Measurements from ENCODE around the gene STIMATE.

Gene STIMATE

DNA sequence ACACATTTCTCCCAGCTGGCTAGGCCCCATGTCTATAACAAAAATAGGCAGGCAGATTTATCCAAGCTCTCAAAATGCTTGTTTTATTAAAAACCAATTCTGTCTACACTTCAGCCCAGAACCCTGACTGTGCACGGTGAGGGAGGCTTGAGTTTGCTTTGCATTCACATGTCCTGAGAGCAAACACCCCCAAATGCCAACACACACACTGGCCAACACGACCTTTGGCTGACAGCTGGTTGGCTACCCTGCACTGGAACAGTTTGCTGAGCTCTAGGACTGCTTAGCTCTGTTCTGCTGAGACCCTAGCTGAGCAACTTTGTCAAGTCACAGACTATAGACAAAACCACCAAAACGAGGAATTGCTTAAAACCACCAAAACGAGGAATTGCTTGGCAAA is 3.6 kb downstream of the STIMATE start:
- DNase-seq: no peak

DNA sequence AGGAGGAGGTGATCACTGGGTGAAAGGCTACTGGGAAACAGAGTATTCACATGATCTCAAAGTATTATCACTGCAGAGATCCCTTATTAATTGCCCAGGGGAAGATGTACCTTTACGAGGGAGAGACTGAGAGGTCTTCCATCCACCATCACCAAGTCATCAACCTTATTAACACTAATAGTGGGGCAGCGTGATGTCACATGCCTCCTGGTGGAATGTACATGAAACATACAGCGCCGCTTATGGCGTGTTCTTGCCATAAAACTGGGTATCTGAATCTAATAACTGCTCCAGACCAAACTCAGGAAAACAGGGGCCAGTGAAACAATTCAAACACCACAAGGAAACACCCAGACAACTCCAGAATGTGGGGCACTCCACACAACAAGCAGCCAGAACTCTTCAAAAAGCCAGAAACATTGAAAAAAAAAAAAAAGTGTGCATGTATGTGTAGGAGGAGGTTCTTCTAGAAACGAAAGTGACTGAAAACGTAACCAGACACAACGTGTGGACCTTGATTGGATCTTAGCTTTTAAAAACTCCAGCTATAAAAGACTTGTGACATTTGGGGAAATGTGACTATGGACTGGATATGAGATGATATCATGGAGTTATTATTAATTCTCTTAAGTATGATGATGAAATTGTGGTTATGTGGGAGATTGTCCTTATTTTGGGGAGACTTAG is 4.6 kb downstream of the STIMATE start:
- DNase-seq: no peak

GRCh38 chr3:52892290-52892624 is 5.1 kb downstream of the STIMATE start:
- no peak for DNase-seq

DNA sequence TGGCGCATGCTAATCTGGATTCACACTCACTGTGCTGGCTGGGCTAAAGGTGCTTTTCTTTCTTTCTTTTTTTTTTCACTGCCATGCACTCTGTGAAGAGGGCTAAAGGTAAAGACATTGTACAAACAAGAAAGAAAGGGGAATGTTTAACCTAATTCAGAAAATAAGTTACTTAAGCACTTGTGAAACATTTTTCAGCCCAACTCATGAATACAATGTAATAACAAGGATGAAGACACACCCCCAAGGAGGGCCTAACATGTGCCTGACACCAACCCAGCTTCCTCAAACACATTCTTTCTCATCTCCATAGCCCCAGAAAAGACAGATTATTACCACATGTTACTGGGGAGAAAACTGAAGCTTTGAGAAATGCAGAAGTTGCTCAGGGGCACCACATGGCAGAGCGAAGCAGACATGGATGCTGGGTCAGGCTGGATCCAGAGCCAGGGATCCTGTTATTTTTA is 5.7 kb downstream of the STIMATE start:
- DNase-seq: no peak

DNA sequence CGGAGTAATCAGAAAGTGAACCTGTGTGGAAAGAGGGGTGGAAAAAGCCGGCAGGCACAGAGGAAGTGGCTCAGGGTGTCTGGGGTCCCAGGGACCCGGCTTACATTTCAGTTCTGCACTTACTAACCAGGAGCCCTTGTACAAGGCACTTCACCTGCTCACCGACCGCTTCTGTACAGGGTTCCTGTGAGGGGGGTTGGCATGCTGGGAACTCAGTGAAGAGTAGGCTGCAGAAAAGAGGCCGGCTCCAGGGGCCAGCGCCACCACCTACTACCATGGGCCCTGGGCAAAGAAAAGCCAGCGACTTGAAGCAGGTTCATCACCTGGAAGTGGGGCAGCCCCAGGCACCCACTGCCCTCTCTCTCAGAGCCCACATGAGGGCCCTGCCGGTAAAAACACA is 6.2 kb downstream of the STIMATE start:
- no peak for DNase-seq

DNA sequence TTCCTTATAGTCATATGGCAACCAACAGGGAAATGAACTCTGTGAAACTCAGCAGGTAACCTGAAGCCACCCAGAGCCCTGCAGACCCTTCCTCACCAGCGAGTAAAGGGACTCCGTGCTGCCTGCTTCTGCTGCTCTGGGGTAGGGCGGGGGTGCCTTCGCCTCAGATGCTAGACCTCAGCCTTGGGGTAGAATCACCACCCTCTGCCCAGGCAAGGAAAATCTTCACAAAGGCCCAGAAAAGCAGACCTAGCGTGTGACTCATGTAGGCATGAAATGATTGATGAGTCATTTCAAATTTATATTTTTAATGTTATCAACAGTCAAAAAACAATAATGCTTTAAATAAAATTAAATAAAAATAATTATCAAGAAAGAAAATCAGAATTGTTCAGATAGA is 6.6 kb downstream of the STIMATE start:
- no peak for DNase-seq

GRCh38 chr3:52889901-52890300 is 7.4 kb downstream of the STIMATE start:
- DNase-seq: no peak

GRCh38 chr3:52887166-52887565 is 10.2 kb downstream of the STIMATE start:
- no peak for DNase-seq

DNA sequence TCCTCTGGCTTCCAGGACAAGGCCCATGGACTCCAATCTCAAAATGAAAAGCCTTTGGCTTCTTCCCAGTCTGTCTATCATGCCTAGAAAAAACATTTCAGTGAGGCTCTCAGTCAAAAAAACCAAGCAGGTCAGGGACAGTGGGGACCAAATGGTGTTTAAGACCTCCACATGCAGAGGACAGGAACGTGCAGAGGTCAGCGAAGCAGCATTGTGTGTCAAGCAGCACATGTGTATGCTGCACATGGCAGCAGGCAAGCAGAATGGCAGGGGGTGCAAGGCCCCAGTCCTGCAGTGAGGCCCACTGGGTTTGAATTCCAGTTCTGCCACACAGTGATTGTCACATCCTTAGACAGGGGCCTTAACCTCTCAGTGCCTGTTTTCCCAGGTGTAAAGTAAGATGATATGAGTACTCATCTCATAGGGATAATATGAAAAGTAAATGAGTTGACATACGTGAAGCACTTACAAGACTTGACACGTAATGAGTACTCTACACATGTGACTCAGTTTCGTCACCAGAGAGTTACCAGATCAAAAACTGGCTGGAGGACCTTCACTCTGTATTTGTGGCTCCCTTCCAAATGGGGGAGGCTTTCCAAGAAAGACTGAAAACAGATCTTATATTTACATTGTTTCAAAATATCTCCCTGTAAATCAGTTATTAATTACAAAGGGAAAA is 11.2 kb downstream of the STIMATE start:
- DNase-seq: no peak

DNA sequence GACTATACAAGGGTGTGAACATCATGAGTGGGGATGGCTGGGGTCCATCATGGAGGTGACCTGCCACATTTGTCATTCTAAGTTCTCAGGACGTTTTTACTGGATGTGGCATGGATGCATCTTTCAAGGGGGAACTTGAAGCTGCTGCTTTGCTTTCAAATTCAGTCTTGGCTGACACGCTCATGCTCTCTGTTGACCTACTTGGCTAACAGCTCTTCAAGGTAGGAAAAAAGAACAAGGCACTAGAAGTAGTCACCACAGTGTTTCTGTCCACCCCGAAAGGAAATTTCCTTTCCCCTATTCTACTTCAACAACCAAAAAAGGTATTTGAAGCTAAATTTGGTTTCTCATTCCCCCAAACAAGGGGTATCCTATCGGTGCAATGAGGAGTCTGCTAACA is 15.0 kb downstream of the STIMATE start:
- no peak for DNase-seq

- no peak for DNase-seq
Observed at GRCh38 chr3:52881871-52882270, 15.5 kb downstream of the STIMATE start.

DNA sequence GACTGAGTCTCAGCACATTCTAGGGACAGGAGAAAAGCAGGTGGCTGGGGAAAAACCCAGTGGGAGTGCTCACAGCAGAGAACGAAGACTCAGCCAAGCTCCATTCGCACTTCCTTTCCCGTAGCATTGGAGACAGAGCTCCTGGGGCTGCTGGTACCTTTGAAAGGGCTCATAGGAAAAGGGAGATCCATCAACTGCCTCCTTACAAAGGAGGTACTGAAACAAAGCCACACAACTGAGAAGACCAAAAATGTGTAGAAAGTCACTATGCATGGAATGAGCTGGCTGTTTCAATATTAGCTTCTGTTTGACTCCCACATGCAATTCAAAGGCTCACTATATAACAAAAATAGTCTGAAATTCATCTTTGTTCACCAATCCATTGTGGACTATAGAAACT is 16.9 kb downstream of the STIMATE start:
- DNase-seq: no peak

DNA sequence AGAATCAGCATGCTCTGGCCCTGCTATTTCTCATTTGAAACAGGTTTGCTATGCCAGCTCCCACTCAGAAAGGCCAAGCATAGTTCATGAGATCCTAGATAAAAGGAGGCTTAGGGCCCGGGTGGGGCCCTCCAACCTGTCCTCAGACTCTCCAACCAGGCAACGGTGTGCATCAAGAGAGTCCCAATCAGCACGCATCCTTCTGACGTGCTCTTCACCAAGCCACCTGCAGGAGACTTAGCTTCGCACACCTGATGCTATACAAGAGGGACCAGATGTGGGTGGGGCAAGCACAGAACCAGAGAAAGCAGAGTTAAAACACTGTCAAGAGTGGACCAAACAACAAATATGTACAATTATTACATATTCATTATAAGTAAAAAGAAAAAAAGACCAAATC is 17.3 kb downstream of the STIMATE start:
- DNase-seq: no peak

DNA sequence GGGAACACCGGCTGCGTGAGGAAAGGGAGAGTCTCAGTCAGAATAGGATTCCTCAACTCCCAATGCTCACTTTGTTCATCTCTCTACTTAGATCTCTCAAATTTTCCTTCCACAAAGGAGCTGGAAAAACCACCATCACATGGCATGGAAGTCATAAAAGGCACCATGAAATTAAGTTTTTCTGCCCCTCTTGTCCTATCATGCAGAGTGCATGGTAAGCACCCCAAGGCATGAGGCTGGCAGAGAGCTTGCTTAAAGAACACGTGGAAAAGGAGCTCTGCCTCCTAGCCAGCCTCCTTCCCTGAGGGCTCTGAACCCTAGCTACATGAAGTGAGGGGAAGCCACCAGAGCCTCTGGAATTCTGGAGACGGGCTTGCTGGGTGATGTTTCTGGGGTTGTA is 17.8 kb downstream of the STIMATE start:
- no peak for DNase-seq

DNA sequence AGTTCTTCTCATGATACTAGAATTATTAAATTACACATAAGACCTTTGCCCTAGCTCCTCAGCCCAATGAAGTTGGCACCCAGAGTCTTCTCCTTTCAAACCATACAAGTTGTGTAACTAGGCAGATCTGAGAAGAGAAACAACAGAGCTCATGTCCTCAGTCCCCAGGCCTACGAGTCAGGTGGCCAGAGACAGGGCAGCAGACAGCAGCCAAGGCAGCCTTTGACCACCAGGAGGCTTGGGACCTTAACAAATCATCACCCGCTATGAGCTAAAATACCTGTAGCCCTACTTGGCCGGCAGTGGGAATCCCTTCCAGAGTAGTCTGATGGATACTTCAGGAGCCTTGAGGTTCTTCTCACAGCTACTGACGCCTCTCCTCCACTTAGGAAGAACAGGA is 18.3 kb downstream of the STIMATE start:
- no peak for DNase-seq

- DNase-seq: no peak
Observed at GRCh38 chr3:52877085-52877484, 20.3 kb downstream of the STIMATE start.

- DNase-seq: no peak
Observed at GRCh38 chr3:52874864-52875587, 22.3 kb downstream of the STIMATE start.

DNA sequence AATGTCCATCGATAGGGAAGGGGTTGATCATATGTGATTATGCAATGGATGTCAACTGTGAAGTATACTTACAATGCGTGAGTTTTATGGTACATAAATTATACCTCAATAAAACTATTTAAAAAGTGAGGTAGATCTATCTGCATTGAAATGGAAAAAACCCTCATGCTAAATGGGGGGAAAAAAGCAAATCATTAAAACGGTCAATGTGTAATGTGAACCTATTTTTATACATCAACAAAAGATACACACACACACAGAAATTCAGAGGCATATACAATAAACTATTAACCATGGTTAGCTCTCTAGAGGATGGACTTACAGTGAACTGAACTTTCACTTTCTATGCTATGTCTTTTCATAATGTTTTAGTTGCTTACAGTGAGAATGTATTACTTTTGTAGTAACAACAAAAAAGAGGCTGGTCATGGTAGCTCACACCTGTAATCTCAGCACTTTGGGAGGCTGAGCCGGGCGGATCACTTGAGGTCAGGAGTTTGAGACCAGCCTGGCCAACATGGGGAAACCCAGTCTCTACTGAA is 23.1 kb downstream of the STIMATE start:
- no peak for DNase-seq

- DNase-seq: no peak
Observed at GRCh38 chr3:52873433-52874159, 23.8 kb downstream of the STIMATE start.

- DNase-seq: no peak
Observed at GRCh38 chr3:52872245-52872644, 25.1 kb downstream of the STIMATE start.

DNA sequence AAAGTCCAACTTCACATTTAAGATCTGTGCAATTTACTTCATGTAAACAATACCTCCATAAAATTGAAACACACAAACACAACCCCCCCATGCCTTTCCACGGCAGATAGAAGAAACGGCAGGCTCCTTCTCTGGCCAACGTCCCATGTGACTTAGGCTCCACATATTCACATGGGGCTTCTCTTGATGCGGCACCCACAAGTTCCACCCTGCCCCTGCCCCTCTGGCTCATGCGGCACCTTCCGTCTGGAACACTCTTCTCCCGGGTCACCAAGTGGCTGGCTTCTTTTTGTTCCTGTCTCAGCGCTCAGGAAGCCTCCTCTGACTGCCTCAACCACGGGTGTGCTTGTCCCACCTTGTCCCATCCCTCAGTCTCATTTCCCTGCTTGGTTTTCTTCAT is 25.6 kb downstream of the STIMATE start:
- no peak for DNase-seq

DNA sequence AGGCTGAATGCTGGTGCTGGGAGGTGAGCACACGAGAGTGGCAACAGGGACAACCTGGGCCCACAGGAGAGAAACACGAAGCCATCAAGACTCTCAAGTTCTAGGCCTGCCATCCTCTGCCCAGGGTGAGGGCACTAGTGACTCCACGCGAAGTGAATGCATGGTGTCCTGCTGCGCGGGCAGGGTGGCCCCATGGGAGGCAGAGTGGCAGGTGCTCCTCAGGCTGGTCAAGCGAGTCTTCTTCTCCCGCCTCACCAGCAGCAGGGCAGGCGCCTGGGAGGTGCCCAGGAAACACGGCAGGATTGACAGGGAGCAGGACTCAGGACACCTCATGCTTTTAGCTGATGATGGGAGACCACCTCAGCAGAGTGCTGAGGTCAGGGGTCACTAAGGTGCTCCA is 26.9 kb downstream of the STIMATE start:
- DNase-seq: no peak

- no peak for DNase-seq
Observed at GRCh38 chr3:52866427-52866826, 30.9 kb downstream of the STIMATE start.

Data from SHP77 treated with DMSO at 0.1 percent for 48 hours (cell line).